Lower leg skin (tissue), 3 donors: Measurements from ENCODE around the gene DTL.

ENCODE experiments used
- CTCF ChIP-seq, 3 donors: fragments of 450-650 bp; IDR thresholded peaks; one replicate each; pipeline ENCODE4 v1.5.1; 2016; ENCODE audit warnings: antibody characterized with exemption in 3 of 3, mild to moderate bottlenecking in 3 of 3, moderate library complexity in 2 of 3
- POLR2A ChIP-seq, 2 donors: fragments of 450-650 bp; IDR thresholded peaks; one replicate each; pipeline ENCODE4 v1.6.1; 2016 to 2017; ENCODE audit warnings: antibody characterized with exemption in 2 of 2, mild to moderate bottlenecking in 1 of 2, moderate library complexity in 1 of 2

DNA sequence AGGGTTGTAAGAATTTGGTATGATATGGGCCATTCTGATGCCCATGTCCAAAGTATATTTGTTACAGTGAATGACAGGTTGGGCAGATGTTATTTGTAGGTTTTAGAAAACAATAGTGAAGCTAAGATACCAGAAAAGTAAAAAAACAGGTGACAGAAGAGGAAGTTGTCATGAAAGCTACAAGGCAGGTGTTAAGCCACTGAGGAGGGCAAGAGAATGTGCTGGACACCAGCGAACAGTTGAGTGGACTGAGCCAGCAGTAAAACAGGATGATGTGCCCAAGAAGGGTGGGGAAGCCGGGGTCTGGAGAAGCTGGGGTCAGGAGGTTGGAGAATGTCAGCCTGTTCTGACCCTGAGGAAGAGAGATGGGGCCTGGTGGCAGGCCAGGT is 83.3 kb downstream of the DTL start:
- no peak for TF ChIP-seq CTCF (IDR thresholded peaks at IDR 0.05)
- no peak for TF ChIP-seq POLR2A (IDR thresholded peaks at IDR 0.05)
